HEK293 (cell line): Measurements from ENCODE around the gene BEST3.

Experiments used
- CTCF ChIA-PET: fragments of 350-600 bp; formaldehyde crosslinking; extraction: SDS; loops from one replicate; lab custom pipeline; 2021; ENCODE audit warnings: antibody characterized with exemption; lab: Yijun Ruan, JAX
- POLR2A ChIA-PET: fragments of 300-600 bp; formaldehyde crosslinking; extraction: SDS; loops from one replicate; lab custom pipeline; 2020; ENCODE audit warnings: antibody characterized with exemption, inconsistent platforms; lab: Yijun Ruan, JAX
- H3K27ac ChIP-seq: fragments of 200-500 bp; sonication (Bioruptor generic); 2 replicates; pipeline ENCODE4 v1.5.1; 2014; ENCODE audit warnings: low read depth, low read length, control low read depth, inconsistent platforms; ENCODE audit errors: extremely low read depth
- H3K36me3 ChIP-seq, 2 experiments: fragments of 200-500 bp in 1 of 2; sonication (Bioruptor generic) in 1 of 2; 1 replicate in 1 of 2; 2 replicates in 1 of 2; pipeline ENCODE4 v1.5.1; 2014 to 2017; ENCODE audit warnings: inconsistent platforms in 2 of 2, low read length in 2 of 2; ENCODE audit not compliant: control insufficient read depth in 2 of 2, insufficient read depth in 1 of 2
- H3K4me1 ChIP-seq: fragments of 200-500 bp; sonication (Bioruptor generic); 2 replicates; pipeline ENCODE4 v1.5.1; 2014; ENCODE audit warnings: mild to moderate bottlenecking, low read length, inconsistent platforms; ENCODE audit not compliant: control insufficient read depth, insufficient read depth
- H3K4me3 ChIP-seq: 2 replicates; pipeline ENCODE4 v1.5.1; 2011; ENCODE audit warnings: low read depth, mild to moderate bottlenecking, control low read depth, low read length, moderate library complexity
- H3K9me3 ChIP-seq: fragments of 200-500 bp; sonication (Bioruptor generic); 2 replicates; pipeline ENCODE4 v1.5.1; 2014; ENCODE audit warnings: low read depth, low read length, inconsistent platforms; ENCODE audit not compliant: control insufficient read depth, insufficient read depth
- BCL6B ChIP-seq: fragments of 450-650 bp; formaldehyde crosslinking; IDR thresholded peaks from 2 replicates; pipeline ENCODE4 v1.5.1; 2017; ENCODE audit warnings: missing biosample characterization, missing genetic modification characterization
- CTCF ChIP-seq: fragments of 450-650 bp; formaldehyde crosslinking; IDR thresholded peaks from 2 replicates; pipeline ENCODE4 v1.5.1; 2016; ENCODE audit warnings: missing biosample characterization, missing genetic modification characterization
- PRDM2 ChIP-seq: fragments of 450-650 bp; formaldehyde crosslinking; IDR thresholded peaks from 2 replicates; pipeline ENCODE4 v1.5.1; 2016; ENCODE audit warnings: missing biosample characterization, missing genetic modification characterization, borderline replicate concordance
- REST ChIP-seq: fragments of 450-650 bp; formaldehyde crosslinking; IDR thresholded peaks from 2 replicates; pipeline ENCODE4 v1.5.1; 2016; ENCODE audit warnings: missing biosample characterization, missing genetic modification characterization
- ZFP41 ChIP-seq: fragments of 450-650 bp; formaldehyde crosslinking; IDR thresholded peaks from 2 replicates; pipeline ENCODE4 v1.5.1; 2016; ENCODE audit warnings: missing biosample characterization, missing genetic modification characterization, borderline replicate concordance
- ZNF121 ChIP-seq: fragments of 450-650 bp; formaldehyde crosslinking; IDR thresholded peaks from 2 replicates; pipeline ENCODE4 v1.5.1; 2016; ENCODE audit warnings: missing biosample characterization, missing genetic modification characterization
- ZNF148 ChIP-seq: fragments of 450-650 bp; formaldehyde crosslinking; IDR thresholded peaks from 2 replicates; pipeline ENCODE4 v1.5.0; 2017; ENCODE audit warnings: missing biosample characterization, missing genetic modification characterization, borderline replicate concordance
- ZNF157 ChIP-seq: fragments of 450-650 bp; formaldehyde crosslinking; IDR thresholded peaks from 2 replicates; pipeline ENCODE4 v1.5.1; 2016; ENCODE audit warnings: missing biosample characterization, missing genetic modification characterization
- ZNF211 ChIP-seq: fragments of 450-650 bp; formaldehyde crosslinking; IDR thresholded peaks from 2 replicates; pipeline ENCODE4 v1.5.1; 2016; ENCODE audit warnings: low read depth, missing biosample characterization, missing genetic modification characterization
- ZNF23 ChIP-seq: fragments of 450-650 bp; formaldehyde crosslinking; IDR thresholded peaks from 2 replicates; pipeline ENCODE4 v1.5.1; 2016; ENCODE audit warnings: missing biosample characterization, missing genetic modification characterization, borderline replicate concordance
- ZNF26 ChIP-seq: fragments of 450-650 bp; formaldehyde crosslinking; IDR thresholded peaks from 2 replicates; pipeline ENCODE4 v1.5.1; 2016; ENCODE audit warnings: missing biosample characterization, missing genetic modification characterization
- ZNF354C ChIP-seq: fragments of 450-650 bp; formaldehyde crosslinking; IDR thresholded peaks from 2 replicates; pipeline ENCODE4 v1.5.1; 2016; ENCODE audit warnings: missing biosample characterization, missing genetic modification characterization, low read depth, borderline replicate concordance
- ZNF391 ChIP-seq: fragments of 450-650 bp; formaldehyde crosslinking; IDR thresholded peaks from 2 replicates; pipeline ENCODE4 v1.5.1; 2016; ENCODE audit warnings: low read depth, missing biosample characterization, missing genetic modification characterization, borderline replicate concordance
- ZNF416 ChIP-seq: fragments of 450-650 bp; formaldehyde crosslinking; IDR thresholded peaks from 2 replicates; pipeline ENCODE4 v1.5.1; 2016; ENCODE audit warnings: missing biosample characterization, missing genetic modification characterization
- ZNF549 ChIP-seq: fragments of 450-650 bp; IDR thresholded peaks from 2 replicates; pipeline ENCODE4 v1.5.1; 2018; ENCODE audit warnings: missing biosample characterization, missing genetic modification characterization, mild to moderate bottlenecking, inconsistent platforms, moderate library complexity
- ZNF571 ChIP-seq: fragments of 450-650 bp; formaldehyde crosslinking; IDR thresholded peaks from 2 replicates; pipeline ENCODE4 v1.5.0; 2017; ENCODE audit warnings: missing biosample characterization, missing genetic modification characterization
- ZNF621 ChIP-seq: fragments of 450-650 bp; formaldehyde crosslinking; IDR thresholded peaks from 2 replicates; pipeline ENCODE4 v1.5.1; 2017; ENCODE audit warnings: missing biosample characterization, missing genetic modification characterization
- ZSCAN16 ChIP-seq: fragments of 450-650 bp; formaldehyde crosslinking; IDR thresholded peaks from 2 replicates; pipeline ENCODE4 v1.5.1; 2016; ENCODE audit warnings: missing biosample characterization, missing genetic modification characterization

Gene BEST3

GRCh38 chr12:69630191-69630590 is 68.9 kb downstream of the BEST3 start:
- no peaks in the 10 kb centered on the region for H3K36me3 ChIP-seq
- POLR2A ChIA-PET = no interaction called here
- CTCF ChIA-PET = interaction anchor here (1.4 to 4.1 kb wide), 3 partner anchors 10 to 14 kb away, joined by 5 to 33 read pairs (median 6); no protein-coding TSS in a partner anchor
- TF ChIP-seq ZNF416 (tag by site-specific recombination) (no peak), ZNF148 (tag by site-specific recombination) (no peak), ZFP41 (no peak), ZNF354C (no peak), ZNF26 (no peak), ZNF391 (tag by site-specific recombination) (no peak), ZNF621 (tag by site-specific recombination) (no peak), ZNF211 (tag by site-specific recombination) (no peak), PRDM2 (tag by site-specific recombination) (no peak), REST (tag by site-specific recombination) (no peak), ZNF121 (tag by site-specific recombination) (no peak), BCL6B (tag by site-specific recombination) (no peak), ZSCAN16 (no peak), CTCF (no peak), ZNF157 (tag by site-specific recombination) (no peak), ZNF549 (tag by site-specific recombination) (no peak), ZNF23 (tag by site-specific recombination) (no peak), ZNF571 (tag by site-specific recombination) (no peak)
- no peaks in the 10 kb centered on the region for H3K9me3 ChIP-seq
- H3K4me1 ChIP-seq = no peaks in the 10 kb centered on the region
- no peak overlapping the region for H3K27ac ChIP-seq
- no peak overlapping the region for H3K4me3 ChIP-seq
